Esophagus muscularis mucosa (tissue), 4 donors: ENCODE data around the gene ANKRD24.

ENCODE experiments used
- EP300 ChIP-seq: sonication (generic); formaldehyde crosslinking; IDR thresholded peaks from one replicate; pipeline ENCODE4 v1.6.1; 2017; ENCODE audit warnings: antibody characterized with exemption
- POLR2A ChIP-seq: fragments of 450-650 bp; IDR thresholded peaks from one replicate; pipeline ENCODE4 v1.6.1; 2017; ENCODE audit warnings: antibody characterized with exemption, moderate library complexity, mild to moderate bottlenecking, low read depth
- POLR2AphosphoS5 ChIP-seq, 2 donors: sonication (generic); formaldehyde crosslinking; IDR thresholded peaks; one replicate each; pipeline ENCODE4 v1.6.1; 2017; ENCODE audit warnings: antibody characterized with exemption in 2 of 2
- TF ChIP-seq, protein P1 (sequence below), 3 experiments: fragments of 200-600 bp in 2 of 3; fragments of 450-650 bp in 1 of 3; sonication (generic) in 2 of 3; IDR thresholded peaks; one replicate each; pipeline ENCODE4 v1.5.1; 2017 to 2019; ENCODE audit warnings: antibody characterized with exemption in 3 of 3, mild to moderate bottlenecking in 2 of 3, moderate library complexity in 1 of 3

DNA sequence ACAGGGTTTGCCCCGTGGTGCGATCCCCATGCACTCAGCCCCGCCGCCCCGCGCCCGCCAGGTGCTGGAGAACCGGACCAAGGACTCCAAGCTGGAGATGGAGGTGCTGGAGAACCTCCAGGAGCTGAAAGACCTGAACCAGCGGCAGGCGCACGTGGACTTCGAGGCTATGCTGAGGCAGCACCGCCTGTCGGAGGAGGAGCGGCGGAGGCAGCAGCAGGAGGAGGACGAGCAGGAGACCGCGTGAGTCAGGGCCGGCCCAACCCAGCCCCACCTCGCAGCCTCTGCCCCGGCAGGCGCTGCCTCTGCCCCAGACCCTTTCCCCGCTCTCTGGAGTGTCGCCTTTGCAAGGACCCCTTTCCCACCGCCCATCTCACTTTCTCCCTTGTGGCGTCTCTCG, 75.7 kb downstream of the ANKRD24 start:
- TF ChIP-seq, protein P1, sequence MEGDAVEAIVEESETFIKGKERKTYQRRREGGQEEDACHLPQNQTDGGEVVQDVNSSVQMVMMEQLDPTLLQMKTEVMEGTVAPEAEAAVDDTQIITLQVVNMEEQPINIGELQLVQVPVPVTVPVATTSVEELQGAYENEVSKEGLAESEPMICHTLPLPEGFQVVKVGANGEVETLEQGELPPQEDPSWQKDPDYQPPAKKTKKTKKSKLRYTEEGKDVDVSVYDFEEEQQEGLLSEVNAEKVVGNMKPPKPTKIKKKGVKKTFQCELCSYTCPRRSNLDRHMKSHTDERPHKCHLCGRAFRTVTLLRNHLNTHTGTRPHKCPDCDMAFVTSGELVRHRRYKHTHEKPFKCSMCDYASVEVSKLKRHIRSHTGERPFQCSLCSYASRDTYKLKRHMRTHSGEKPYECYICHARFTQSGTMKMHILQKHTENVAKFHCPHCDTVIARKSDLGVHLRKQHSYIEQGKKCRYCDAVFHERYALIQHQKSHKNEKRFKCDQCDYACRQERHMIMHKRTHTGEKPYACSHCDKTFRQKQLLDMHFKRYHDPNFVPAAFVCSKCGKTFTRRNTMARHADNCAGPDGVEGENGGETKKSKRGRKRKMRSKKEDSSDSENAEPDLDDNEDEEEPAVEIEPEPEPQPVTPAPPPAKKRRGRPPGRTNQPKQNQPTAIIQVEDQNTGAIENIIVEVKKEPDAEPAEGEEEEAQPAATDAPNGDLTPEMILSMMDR (IDR thresholded peaks at IDR 0.05), result no peak
- TF ChIP-seq POLR2AphosphoS5 (IDR thresholded peaks at IDR 0.05) (no peak), EP300 (no peak), POLR2A (no peak)
